Tibial nerve (tissue), 4 donors: ENCODE measurements around the gene CRACR2A.

Source experiments
- CTCF ChIP-seq, 5 experiments: fragments of 200-600 bp in 3 of 5; fragments of 450-650 bp in 2 of 5; sonication (generic) in 3 of 5; IDR thresholded peaks; one replicate each; pipeline ENCODE4 v1.5.1; 2016 to 2019; ENCODE audit warnings: antibody characterized with exemption in 5 of 5, mild to moderate bottlenecking in 3 of 5, moderate library complexity in 2 of 5
- EP300 ChIP-seq, 2 donors: sonication (generic); formaldehyde crosslinking; IDR thresholded peaks; one replicate each; pipeline ENCODE4 v1.6.1; 2017; ENCODE audit warnings: antibody characterized with exemption in 2 of 2, mild to moderate bottlenecking in 1 of 2
- POLR2A ChIP-seq, 2 donors: fragments of 450-650 bp; IDR thresholded peaks; one replicate each; pipeline ENCODE4 v1.6.1; 2017; ENCODE audit warnings: antibody characterized with exemption in 2 of 2, mild to moderate bottlenecking in 2 of 2, moderate library complexity in 2 of 2

- no peak for TF ChIP-seq CTCF (IDR thresholded peaks at IDR 0.05)
- TF ChIP-seq POLR2A (IDR thresholded peaks at IDR 0.05) = no peak
- no peak for TF ChIP-seq EP300 (IDR thresholded peaks at IDR 0.05)
Observed at GRCh38 chr12:3723916-3724805, 28.7 kb downstream of the CRACR2A start.
